ENCODE data around the gene ENTREP3. TPM values are rescaled to one million over a fixed set of nuclear protein-coding genes. Genes with fewer than 3 reads are reported as not detected.
A peak's percentile ranks its signal among the peaks of the same experiment; 100 is the strongest.

Gene ENTREP3
- total RNA-seq, 4 donors from 2014 or later, result 9.0 to 21.9 (median 15.7) TPM

- intact Hi-C loops (cut with DNase I; ENCODE audit: low total_unique reads), result no loop called here
- Histone ChIP-seq H3K36me3 (no peaks in the 10 kb centered on the region), H3K27me3 (peaks cover 12% of the 10 kb centered on the region), H3K9me3 (no peaks in the 10 kb centered on the region), H3K4me3 (no peak overlapping the region), H3K4me1 (peaks cover 0 to 10% (median 3%) of the 10 kb centered on the region in 4 donors), H3K27ac (no peak overlapping the region)
- DNase-seq, result peak; percentile 43
- WGBS, 2 donors (ENCODE audit: low coverage in 1 of 2), result 77 to 79% methylated on average over 5 to 9 of the region's 9 CpGs
- in situ Hi-C loops (cut with MboI; ENCODE audit: low pct_ligation_motif_present in 1 of 4, low pct_unique_long_range_greater_than_20kb in 1 of 4, low sequenced_read_pairs in 3 of 4), result no loop called here
- TF ChIP-seq EP300 (IDR thresholded peaks at IDR 0.05; ENCODE audit: low read depth), result no peak
- peak in 1 of 5 experiments; percentile 14 for TF ChIP-seq CTCF (IDR thresholded peaks at IDR 0.05)
Observed at GRCh38 chr1:155300553-155301329, 45.5 kb upstream of the ENTREP3 start.

GRCh38 chr1:155300024-155300423 lies 44.7 kb upstream of the ENTREP3 start:
- WGBS, 2 donors (ENCODE audit: low coverage in 1 of 2), result 93 to 100% methylated on average over 1 to 8 of the region's 8 CpGs
- Histone ChIP-seq H3K9me3 (no peaks in the 10 kb centered on the region), H3K27me3 (peaks cover 20% of the 10 kb centered on the region), H3K4me3 (no peak overlapping the region), H3K4me1 (peaks cover 0 to 10% (median 5%) of the 10 kb centered on the region in 4 donors), H3K27ac (no peak overlapping the region), H3K36me3 (no peaks in the 10 kb centered on the region)
- DNase-seq, result no peak
- in situ Hi-C loops (cut with MboI; ENCODE audit: low pct_ligation_motif_present in 1 of 4, low pct_unique_long_range_greater_than_20kb in 1 of 4, low sequenced_read_pairs in 3 of 4), result no loop called here
- intact Hi-C loops (cut with DNase I; ENCODE audit: low total_unique reads), result no loop called here
- TF ChIP-seq CTCF (IDR thresholded peaks at IDR 0.05), result no peak
- no peak for TF ChIP-seq EP300 (IDR thresholded peaks at IDR 0.05; ENCODE audit: low read depth)
- no peak for TF ChIP-seq POLR2A (IDR thresholded peaks at IDR 0.05)
- no peak for TF ChIP-seq POLR2AphosphoS5 (IDR thresholded peaks at IDR 0.05)

GRCh38 chr1:155297384-155297783 lies 42.1 kb upstream of the ENTREP3 start:
- Histone ChIP-seq H3K9me3 (no peaks in the 10 kb centered on the region), H3K36me3 (no peaks in the 10 kb centered on the region), H3K4me3 (no peak overlapping the region), H3K27ac (no peak overlapping the region), H3K4me1 (peaks cover 0 to 6% (median 5%) of the 10 kb centered on the region in 4 donors), H3K27me3 (peaks cover 33% of the 10 kb centered on the region)
- intact Hi-C loops (cut with DNase I; ENCODE audit: low total_unique reads), result no loop called here
- no peak for TF ChIP-seq CTCF (IDR thresholded peaks at IDR 0.05)
- no peak for TF ChIP-seq POLR2AphosphoS5 (IDR thresholded peaks at IDR 0.05)
- no peak for TF ChIP-seq EP300 (IDR thresholded peaks at IDR 0.05; ENCODE audit: low read depth)
- TF ChIP-seq POLR2A (IDR thresholded peaks at IDR 0.05), result no peak
- 70 to 73% methylated on average over 4 to 7 of the region's 7 CpGs for WGBS, 2 donors (ENCODE audit: low coverage in 1 of 2)
- in situ Hi-C loops (cut with MboI; ENCODE audit: low pct_ligation_motif_present in 1 of 4, low pct_unique_long_range_greater_than_20kb in 1 of 4, low sequenced_read_pairs in 3 of 4), result no loop called here
- DNase-seq, result no peak

GRCh38 chr1:155296661-155297060 lies 41.4 kb upstream of the ENTREP3 start:
- peaks cover 0 to 6% (median 5%) of the 10 kb centered on the region in 4 donors for H3K4me1 ChIP-seq
- no peak overlapping the region for H3K4me3 ChIP-seq
- TF ChIP-seq CTCF (IDR thresholded peaks at IDR 0.05) (no peak), POLR2AphosphoS5 (IDR thresholded peaks at IDR 0.05) (no peak), POLR2A (IDR thresholded peaks at IDR 0.05) (no peak), EP300 (IDR thresholded peaks at IDR 0.05; ENCODE audit: low read depth) (no peak)
- H3K36me3 ChIP-seq, result no peaks in the 10 kb centered on the region
- in situ Hi-C loops (cut with MboI; ENCODE audit: low pct_ligation_motif_present in 1 of 4, low pct_unique_long_range_greater_than_20kb in 1 of 4, low sequenced_read_pairs in 3 of 4) (no loop called here), intact Hi-C loops (cut with DNase I; ENCODE audit: low total_unique reads) (no loop called here)
- peaks cover 33% of the 10 kb centered on the region for H3K27me3 ChIP-seq
- no peaks in the 10 kb centered on the region for H3K9me3 ChIP-seq
- WGBS, 2 donors (ENCODE audit: low coverage in 1 of 2), result 67 to 81% methylated on average over 1 to 3 of the region's 3 CpGs
- no peak for DNase-seq
- no peak overlapping the region for H3K27ac ChIP-seq
